GM19239 (cell line): ENCODE measurements around the gene BSPRY.
"Not testable (repeated sequence)": the region's sequence is repeated elsewhere in the genome, so short reads cannot be mapped to it uniquely, and the experiment has no call there.

Source experiments
- DNase-seq: peaks from one replicate; pipeline ENCODE4 v3.0.0; 2011; ENCODE audit warnings: low spot score; ENCODE audit not compliant: insufficient read length
- FAIRE-seq: peaks from 2 replicates; lab custom pipeline; 2011; peaks lifted over from hg19 to GRCh38; lab: Jason Lieb, UNC

The BSPRY gene

GRCh38 chr9:113388833-113389232, 39.5 kb downstream of the BSPRY start:
- DNase-seq, result no peak
- no peak for FAIRE-seq

- DNase-seq, result no peak
- FAIRE-seq, result no peak
Observed at GRCh38 chr9:113389451-113389850, 40.1 kb downstream of the BSPRY start.

- DNase-seq (no peak), FAIRE-seq (no peak)
Observed at GRCh38 chr9:113390192-113390960, 41.0 kb downstream of the BSPRY start.

GRCh38 chr9:113391917-113392316, 42.6 kb downstream of the BSPRY start:
- no peak for DNase-seq
- FAIRE-seq, result no peak

- DNase-seq (no peak), FAIRE-seq (no peak)
Observed at GRCh38 chr9:113393281-113393680, 43.9 kb downstream of the BSPRY start.

GRCh38 chr9:113395000-113395861, 45.9 kb downstream of the BSPRY start:
- DNase-seq (no peak), FAIRE-seq (no peak)

- no peak for DNase-seq
- no peak for FAIRE-seq
Observed at GRCh38 chr9:113397203-113397631, 47.9 kb downstream of the BSPRY start.

- DNase-seq, result no peak
- no peak for FAIRE-seq
Observed at GRCh38 chr9:113398796-113399195, 49.5 kb downstream of the BSPRY start.

GRCh38 chr9:113399646-113400200, 50.4 kb downstream of the BSPRY start:
- DNase-seq (no peak), FAIRE-seq (no peak)

GRCh38 chr9:113401027-113401792, 51.9 kb downstream of the BSPRY start, which contains the start of gene ALAD:
Gene ALAD, minus strand, starts transcription at chr9:113401284. Its CDS starts 7,725 bp downstream, at chr9:113393559.
- FAIRE-seq (peak; percentile 90), DNase-seq (peak; percentile 92)

GRCh38 chr9:113403646-113404045, 54.3 kb downstream of the BSPRY start:
- DNase-seq (no peak), FAIRE-seq (no peak)

- not testable (repeated sequence) for DNase-seq, FAIRE-seq
Observed at GRCh38 chr9:113406353-113406752, 57.0 kb downstream of the BSPRY start.

GRCh38 chr9:113406873-113407511, 57.7 kb downstream of the BSPRY start:
- not testable (repeated sequence) for DNase-seq
- peak; percentile 79 for FAIRE-seq

- no peak for DNase-seq
- no peak for FAIRE-seq
Observed at GRCh38 chr9:113409481-113409880, 60.1 kb downstream of the BSPRY start.

GRCh38 chr9:113409883-113410206, 60.5 kb downstream of the BSPRY start:
- FAIRE-seq (no peak), DNase-seq (no peak)

GRCh38 chr9:113410207-113410864, 61.0 kb downstream of the BSPRY start, which contains the start of the genes C9orf43 and POLE3:
Gene C9orf43, plus strand, starts transcription at chr9:113410747. Its CDS starts 2,747 bp downstream, at chr9:113413494.
Gene POLE3, minus strand, starts transcription at chr9:113410675. Its CDS starts 382 bp downstream, at chr9:113410293.
- DNase-seq (peak; percentile 69), FAIRE-seq (peak; percentile 87)

- peak; percentile 98 for FAIRE-seq
- peak; percentile 41 for DNase-seq
Observed at GRCh38 chr9:113416149-113416721, 66.9 kb downstream of the BSPRY start.

- FAIRE-seq (no peak), DNase-seq (no peak)
Observed at GRCh38 chr9:113417370-113417769, 68.0 kb downstream of the BSPRY start.
